ENCODE measurements around the gene ARMC12.

DNA sequence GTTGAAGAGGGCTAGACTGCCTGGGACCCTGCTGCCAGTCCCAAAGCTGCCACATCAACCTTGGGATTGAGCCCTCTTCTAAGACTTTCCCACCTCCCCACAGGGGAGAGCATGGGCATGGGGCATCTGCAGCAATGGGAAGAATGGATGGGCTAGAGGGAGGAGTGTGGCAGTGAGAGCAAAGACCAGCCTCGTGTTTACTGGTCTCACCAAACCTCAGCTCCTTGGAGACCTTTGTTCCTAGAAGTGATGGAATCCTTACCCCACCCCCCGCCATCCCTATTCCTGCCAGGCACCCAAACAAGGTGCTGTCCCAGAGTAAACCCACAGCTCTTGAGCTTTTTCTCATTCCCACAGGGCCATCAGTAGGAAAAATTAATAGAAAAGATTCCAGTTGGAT, 20.0 kb upstream of the ARMC12 start:
- TF ChIP-seq POLR2A (IDR thresholded peaks at IDR 0.05) = no peak
- TF ChIP-seq, protein P1, sequence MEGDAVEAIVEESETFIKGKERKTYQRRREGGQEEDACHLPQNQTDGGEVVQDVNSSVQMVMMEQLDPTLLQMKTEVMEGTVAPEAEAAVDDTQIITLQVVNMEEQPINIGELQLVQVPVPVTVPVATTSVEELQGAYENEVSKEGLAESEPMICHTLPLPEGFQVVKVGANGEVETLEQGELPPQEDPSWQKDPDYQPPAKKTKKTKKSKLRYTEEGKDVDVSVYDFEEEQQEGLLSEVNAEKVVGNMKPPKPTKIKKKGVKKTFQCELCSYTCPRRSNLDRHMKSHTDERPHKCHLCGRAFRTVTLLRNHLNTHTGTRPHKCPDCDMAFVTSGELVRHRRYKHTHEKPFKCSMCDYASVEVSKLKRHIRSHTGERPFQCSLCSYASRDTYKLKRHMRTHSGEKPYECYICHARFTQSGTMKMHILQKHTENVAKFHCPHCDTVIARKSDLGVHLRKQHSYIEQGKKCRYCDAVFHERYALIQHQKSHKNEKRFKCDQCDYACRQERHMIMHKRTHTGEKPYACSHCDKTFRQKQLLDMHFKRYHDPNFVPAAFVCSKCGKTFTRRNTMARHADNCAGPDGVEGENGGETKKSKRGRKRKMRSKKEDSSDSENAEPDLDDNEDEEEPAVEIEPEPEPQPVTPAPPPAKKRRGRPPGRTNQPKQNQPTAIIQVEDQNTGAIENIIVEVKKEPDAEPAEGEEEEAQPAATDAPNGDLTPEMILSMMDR (IDR thresholded peaks at IDR 0.05) = no peak

Data from uterus (tissue), 2 donors.